ENCODE data around the gene SYT13. TPM values are rescaled to one million over a fixed set of nuclear protein-coding genes. Genes with fewer than 3 reads are reported as not detected.

The SYT13 gene
- total RNA-seq, 1 donor from 2014 or later, result 0.05 TPM

GRCh38 chr11:45313171-45313865 is 27.2 kb upstream of the SYT13 start:
- DNase-seq (ENCODE audit: low read depth), result no peak

- DNase-seq (ENCODE audit: low read depth), result no peak
Observed at GRCh38 chr11:45305874-45306623, 19.9 kb upstream of the SYT13 start.

DNA sequence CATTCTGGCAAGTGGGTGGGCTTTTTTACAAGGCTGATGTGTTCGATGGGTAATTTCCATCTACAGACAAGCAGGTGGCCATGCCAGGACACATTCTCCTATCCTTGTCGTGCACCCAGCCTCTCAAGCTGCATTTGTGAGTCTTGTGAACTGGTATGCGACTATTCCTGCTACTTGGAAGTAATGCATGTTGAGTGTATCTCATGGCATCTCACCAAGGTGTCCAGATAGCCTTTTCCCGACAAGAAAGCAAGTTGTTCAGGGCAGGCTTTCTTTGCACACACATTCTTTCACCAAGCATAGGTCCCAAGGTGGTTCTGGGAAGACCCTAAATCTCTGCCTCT is 18.8 kb upstream of the SYT13 start:
- no peak for DNase-seq (ENCODE audit: low read depth)

DNA sequence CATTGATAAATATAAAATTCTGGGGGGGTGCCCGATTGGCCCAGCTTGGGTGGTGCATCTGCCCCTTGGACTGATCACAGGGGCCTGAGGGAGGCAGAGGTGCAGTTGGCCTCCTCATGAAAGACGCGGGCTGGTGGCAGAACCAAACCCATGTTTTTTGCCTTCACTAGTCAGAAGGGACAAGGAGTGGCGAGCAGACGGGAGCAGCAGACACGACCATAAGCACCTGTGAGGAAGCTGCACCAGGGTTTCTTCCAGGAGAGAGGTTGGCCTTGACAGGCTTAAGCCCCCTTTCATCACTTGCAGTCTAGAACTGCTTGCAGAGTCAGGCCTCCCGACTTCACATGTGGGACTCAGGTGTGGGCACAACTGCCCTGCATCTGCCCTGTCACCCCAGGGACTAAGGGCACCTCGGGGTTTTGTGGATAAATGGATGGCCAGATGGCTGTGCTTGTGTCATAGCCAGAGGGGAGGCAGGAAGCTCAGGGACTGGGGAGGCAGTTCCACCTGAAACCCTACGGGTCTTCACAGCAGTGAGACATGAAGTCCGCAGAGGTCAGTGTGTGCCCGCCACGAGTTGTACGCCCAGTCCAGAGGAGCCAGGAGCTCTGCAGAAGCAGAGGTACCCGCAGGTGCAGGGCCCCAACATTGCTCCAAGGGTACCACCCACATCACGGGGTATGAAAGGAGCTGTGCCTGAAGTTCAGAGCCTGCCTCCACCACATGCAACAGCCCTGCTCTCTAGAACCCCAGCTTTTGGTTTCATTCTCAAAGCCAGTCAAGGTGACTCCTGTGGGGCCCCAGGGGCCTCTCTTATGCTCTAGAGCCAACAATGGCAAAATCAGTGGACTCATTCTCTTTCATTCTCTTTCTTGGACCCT is 18.2 kb upstream of the SYT13 start:
- no peak for DNase-seq (ENCODE audit: low read depth)

GRCh38 chr11:45303316-45303715 is 17.2 kb upstream of the SYT13 start:
- DNase-seq (ENCODE audit: low read depth), result no peak

- DNase-seq (ENCODE audit: low read depth), result no peak
Observed at GRCh38 chr11:45301537-45302246, 15.6 kb upstream of the SYT13 start.

DNA sequence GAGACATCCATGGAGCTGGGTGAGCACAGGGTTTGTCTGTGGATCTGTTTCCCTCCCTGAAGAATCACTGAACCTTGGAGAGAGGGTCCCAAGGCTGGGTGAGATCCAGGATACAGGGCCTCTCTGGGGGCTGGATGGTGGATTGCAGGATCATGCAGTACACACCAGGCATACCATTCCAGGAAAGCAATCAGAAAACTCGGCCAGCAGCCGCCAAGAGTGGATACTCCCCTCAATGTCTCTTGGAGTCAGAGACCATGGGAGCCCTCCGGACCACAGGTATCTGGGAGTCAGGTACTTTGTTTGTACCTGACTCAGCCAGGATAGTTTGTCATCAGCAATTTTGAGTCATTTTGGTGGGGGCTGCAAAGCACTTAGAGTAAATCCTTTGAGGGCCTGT is 14.6 kb upstream of the SYT13 start:
- no peak for DNase-seq (ENCODE audit: low read depth)

DNA sequence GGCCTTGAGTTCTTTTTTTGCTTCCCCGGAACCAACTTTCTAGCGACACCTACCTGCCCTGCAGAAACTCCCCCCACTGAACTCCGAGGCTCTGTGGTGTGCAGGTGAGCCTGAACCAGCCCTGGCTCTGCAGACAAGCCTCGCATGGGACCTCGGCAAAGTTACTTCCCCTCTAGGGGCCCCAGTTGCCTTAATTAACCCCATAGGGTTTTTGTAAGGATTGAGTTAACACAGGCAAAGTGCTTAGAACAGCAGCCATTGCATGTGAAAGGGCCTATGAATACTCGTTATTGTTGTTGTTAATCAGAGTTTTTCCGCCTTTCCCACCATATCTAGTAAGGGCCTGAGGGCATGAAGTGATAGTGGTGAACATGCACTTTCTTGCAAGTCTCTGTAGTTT is 12.6 kb upstream of the SYT13 start:
- no peak for DNase-seq (ENCODE audit: low read depth)

- no peak for DNase-seq (ENCODE audit: low read depth)
Observed at GRCh38 chr11:45296075-45296474, 9.9 kb upstream of the SYT13 start.

DNA sequence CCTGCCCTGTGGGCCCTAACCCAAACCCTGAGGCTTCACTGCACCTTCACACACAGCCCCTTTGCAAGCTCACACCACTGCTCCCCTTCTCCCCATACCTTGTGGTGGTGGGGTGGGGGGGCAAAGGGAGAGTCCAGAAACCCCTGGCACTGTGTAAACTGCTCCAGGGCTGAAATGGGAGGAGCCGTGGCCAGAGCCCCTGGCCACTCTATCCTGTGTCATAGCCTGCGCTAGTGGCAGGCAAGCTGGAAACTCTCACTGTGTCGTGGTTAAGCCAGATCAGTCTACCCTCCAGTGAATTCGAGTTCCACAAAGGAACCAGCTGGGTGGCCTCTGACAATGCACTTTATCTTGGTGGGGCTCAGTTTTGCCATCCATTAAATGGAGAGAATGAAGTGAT is 8.4 kb upstream of the SYT13 start:
- DNase-seq (ENCODE audit: low read depth), result no peak

DNA sequence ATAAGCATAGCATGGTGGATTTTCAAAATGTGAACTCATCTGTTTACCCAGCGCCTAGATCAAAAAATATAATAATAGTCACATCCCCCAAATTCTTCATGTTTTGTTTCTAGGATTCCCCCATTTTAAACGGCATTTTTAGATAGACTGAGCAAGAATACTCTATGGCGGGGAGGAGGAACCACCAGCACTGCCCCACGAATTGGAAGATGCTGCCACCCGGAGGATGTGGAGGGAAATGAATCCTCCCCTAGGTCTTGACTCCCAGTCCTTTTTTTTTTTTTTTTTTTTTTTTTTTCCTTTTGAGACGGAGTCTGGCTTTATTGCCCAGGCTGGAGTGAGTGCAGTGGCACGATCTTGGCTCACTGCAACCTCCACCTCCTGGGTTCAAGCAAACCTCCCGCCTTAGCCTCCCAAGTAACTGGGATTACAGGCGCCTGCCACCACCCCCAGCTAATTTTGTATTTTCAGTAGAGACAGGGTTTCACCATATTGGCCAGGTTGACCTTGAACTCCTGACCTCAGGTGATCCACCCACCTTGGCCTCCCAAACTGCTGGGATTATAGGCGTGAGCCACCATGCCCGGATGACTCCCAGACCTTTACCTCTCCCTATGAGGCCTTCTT is 7.5 kb upstream of the SYT13 start:
- DNase-seq (ENCODE audit: low read depth), result peak; percentile 85

DNA sequence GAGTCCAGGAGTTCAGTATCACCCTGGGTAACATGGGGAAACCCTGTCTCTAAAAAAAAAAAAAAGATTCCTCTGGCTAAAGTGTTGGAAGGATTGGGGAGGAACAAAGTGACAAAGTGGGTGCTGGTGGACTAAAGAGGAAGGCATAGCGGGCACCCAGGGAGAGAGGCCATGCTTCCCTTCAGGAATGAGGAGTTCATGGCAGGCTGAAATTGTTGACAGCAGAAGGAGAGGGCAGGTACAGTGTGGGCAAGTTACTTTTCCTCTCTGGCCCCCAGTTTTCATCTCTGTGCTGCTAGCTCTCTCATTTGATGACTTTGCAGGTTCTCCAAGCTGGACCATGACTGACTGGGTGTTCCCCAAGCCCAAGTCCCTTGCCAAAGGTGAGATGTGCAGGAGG is 4.4 kb upstream of the SYT13 start:
- DNase-seq (ENCODE audit: low read depth), result no peak

GRCh38 chr11:45289369-45289768 is 3.2 kb upstream of the SYT13 start:
- DNase-seq (ENCODE audit: low read depth), result peak; percentile 37

DNA sequence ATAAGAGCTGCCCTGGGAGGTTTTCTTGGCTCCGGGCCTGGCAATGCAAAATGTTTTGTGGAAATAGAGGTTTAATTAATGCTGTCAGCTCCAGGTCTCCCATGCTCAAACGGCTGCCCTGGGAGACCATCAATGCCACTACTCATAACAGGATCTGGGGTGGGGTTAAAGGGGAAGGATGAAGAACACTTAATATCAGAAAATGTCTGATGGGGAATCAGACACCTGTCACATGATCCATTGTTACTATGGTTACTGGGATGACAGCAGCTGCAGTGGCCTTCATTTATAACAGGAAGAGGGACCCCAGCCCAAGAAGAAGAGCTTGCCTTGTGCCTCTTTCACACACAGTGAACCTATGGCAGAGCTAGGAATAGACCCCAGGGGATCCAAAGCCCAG is 2.2 kb upstream of the SYT13 start:
- DNase-seq (ENCODE audit: low read depth), result no peak

GRCh38 chr11:45287316-45287903 is 1.3 kb upstream of the SYT13 start:
- DNase-seq (ENCODE audit: low read depth), result no peak

- DNase-seq (ENCODE audit: low read depth), result no peak
Observed at GRCh38 chr11:45285250-45285828, 802 bp downstream of the SYT13 start.

GRCh38 chr11:45282081-45282480 is 4.1 kb downstream of the SYT13 start:
- DNase-seq (ENCODE audit: low read depth), result no peak

DNA sequence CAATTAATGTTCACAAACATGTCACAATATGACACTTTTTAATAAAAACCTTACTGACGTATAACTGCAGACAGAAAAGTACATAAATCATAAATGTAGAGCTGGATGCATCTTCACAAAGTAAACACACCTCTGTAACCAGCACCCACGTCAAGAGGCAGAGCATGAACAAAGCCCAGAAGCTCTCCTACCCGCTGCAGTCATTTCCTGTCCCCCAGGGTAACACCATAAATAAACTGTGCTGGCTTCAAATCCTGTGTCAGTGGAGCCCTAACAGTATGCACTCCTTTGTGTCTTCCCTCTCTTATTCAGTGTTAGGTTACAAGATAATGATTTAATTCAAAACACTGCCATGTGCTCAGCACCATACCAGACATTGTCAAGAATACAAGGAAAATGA is 5.7 kb downstream of the SYT13 start:
- DNase-seq (ENCODE audit: low read depth), result no peak

- no peak for DNase-seq (ENCODE audit: low read depth)
Observed at GRCh38 chr11:45279645-45280044, 6.5 kb downstream of the SYT13 start.

DNA sequence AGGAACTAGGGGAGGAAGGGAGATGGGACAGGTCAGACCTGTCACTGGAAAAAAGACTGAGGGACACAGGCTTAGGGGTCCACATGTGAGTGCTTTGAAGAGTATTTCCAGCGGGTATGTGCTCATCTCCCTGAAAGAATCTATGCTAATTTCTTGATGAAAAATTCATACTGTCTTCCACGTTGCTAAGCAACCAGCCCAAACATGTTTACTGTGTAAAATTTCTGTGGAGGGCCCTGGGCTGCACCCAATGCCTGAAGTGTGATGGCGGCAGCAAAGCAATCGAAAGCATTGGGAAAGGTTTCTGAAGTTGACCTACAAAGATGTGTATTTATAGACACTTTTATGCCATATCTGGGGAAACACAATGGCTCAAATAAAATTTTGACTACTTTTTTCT is 7.4 kb downstream of the SYT13 start:
- DNase-seq (ENCODE audit: low read depth), result no peak
